ENCODE measurements around the gene APLNR. TPM values are rescaled to one million over a fixed set of nuclear protein-coding genes. Genes with fewer than 3 reads are reported as not detected.
"Not testable (repeated sequence)": the region's sequence is repeated elsewhere in the genome, so short reads cannot be mapped to it uniquely, and the experiment has no call there.

The APLNR gene
- total RNA-seq = not detected

DNA sequence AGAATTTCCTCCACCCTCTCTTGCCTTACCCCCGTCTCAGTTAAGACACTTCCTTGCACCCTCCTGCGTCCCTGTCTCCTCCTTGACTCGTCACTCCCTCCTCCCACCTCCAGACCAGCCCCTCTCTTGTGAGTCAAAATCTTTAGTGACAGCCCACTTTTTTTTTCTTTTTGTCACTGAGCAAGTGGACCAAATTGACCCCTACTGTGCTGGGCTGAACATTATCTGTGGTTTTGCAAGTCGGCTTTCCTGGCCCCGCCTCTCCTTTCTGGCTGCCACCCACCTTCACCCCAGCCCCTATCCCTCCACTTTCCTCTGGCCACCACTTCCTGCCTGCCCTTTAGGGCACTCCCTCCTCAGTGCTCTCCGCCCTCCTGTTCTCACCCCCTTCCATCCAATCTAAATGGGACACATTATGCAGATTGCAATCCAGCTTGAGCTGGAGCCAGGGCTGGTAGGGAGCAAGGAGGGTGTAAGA lies at the start of gene APLNR:
Gene APLNR (minus strand): TSS at position 47 of the 478 bp plus-strand sequence. CDS start 246 bp downstream, outside the sequence.
- Histone ChIP-seq H3K4me3 (ENCODE audit: low read length) (no peak within 1 kb of the TSS), H3K27me3 (ENCODE audit: insufficient read depth, low read length) (peaks cover 29% of the 10 kb centered on the region), H3K9me3 (ENCODE audit: low read depth, low read length) (no peaks in the 10 kb centered on the region), H3K4me1 (ENCODE audit: insufficient read depth, low read length) (no peaks in the 10 kb centered on the region)

DNA sequence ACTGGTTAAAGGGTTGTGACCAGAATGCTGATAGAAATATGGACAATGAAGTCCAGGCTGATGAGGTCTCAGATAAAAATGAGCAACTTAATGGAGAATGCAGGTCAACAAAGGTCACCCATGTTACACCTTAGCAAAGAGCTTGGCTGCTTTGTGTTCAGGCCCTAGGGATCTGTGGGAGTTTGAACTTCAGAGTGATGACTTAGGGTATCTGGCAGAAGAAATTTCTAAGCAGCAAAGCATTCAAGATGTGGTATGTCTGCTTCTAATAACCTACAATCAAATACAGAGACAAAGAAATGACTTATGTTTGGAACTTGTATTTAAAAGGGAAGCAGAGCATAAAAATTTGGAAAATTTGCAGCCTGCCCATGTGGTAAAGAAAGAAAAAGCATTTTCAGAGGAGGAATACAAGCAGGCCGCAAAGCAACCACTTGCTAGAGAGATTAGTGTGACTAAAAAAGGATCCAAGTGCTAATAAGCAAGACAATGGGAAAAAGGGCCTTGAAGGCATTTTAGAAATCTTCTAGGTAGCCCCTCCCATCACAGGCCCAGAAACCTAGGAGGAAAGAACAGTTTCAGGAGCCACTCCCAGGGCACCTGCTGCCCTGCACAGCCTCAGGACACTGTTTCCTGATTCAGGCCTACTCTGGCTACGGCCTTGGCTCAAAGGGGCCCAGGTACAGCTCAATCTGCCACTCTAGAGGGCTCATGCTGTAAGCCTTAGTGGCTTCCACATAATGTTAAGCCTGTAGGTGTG lies 46.4 kb upstream of the APLNR start:
- Histone ChIP-seq H3K4me3 (ENCODE audit: low read length) (no peak overlapping the region), H3K27me3 (ENCODE audit: insufficient read depth, low read length) (no peaks in the 10 kb centered on the region), H3K4me1 (ENCODE audit: insufficient read depth, low read length) (no peaks in the 10 kb centered on the region), H3K9me3 (ENCODE audit: low read depth, low read length) (no peaks in the 10 kb centered on the region)

DNA sequence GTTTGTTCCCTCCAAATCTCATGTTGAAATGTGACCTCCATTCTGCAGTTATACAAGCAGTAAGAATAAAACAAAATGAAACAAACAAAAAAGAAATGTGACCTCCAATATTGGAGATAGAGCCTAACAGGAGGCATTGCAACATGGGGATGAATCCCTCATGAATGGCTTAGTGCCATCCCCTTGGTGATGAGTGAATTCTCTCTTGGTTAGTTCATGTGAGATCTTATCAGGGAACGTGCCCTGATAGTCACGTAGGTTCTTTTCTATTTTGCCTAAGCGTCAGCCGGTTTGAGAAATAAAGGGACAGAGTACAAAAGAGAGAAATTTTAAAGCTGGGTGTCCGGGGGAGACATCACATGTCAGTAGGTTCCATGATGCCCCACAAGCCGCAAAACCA lies 44.5 kb upstream of the APLNR start:
- not testable (repeated sequence) for H3K27me3 ChIP-seq (ENCODE audit: insufficient read depth, low read length); H3K4me3 ChIP-seq (ENCODE audit: low read length); H3K9me3 ChIP-seq (ENCODE audit: low read depth, low read length)
- H3K4me1 ChIP-seq (ENCODE audit: insufficient read depth, low read length) = peaks cover 10% of the 10 kb centered on the region

- peaks cover 10% of the 10 kb centered on the region for H3K4me1 ChIP-seq (ENCODE audit: insufficient read depth, low read length)
These were observed 42.1 kb upstream of the APLNR start for GRCh38 chr11:57279116-57279515.

GRCh38 chr11:57278721-57279095 lies 41.7 kb upstream of the APLNR start:
- Histone ChIP-seq H3K4me3 (ENCODE audit: low read length) (no peak overlapping the region), H3K4me1 (ENCODE audit: insufficient read depth, low read length) (peaks cover 10% of the 10 kb centered on the region), H3K9me3 (ENCODE audit: low read depth, low read length) (no peaks in the 10 kb centered on the region), H3K27me3 (ENCODE audit: insufficient read depth, low read length) (peaks cover 7% of the 10 kb centered on the region)

More at GRCh38 chr11:57279116-57279515, 42.1 kb upstream of the APLNR start:
- no peak overlapping the region for H3K4me3 ChIP-seq (ENCODE audit: low read length)
- H3K9me3 ChIP-seq (ENCODE audit: low read depth, low read length) = no peaks in the 10 kb centered on the region
- H3K27me3 ChIP-seq (ENCODE audit: insufficient read depth, low read length) = peaks cover 7% of the 10 kb centered on the region

- Histone ChIP-seq H3K27me3 (ENCODE audit: insufficient read depth, low read length) (peaks cover 7% of the 10 kb centered on the region), H3K4me1 (ENCODE audit: insufficient read depth, low read length) (peaks cover 10% of the 10 kb centered on the region), H3K4me3 (ENCODE audit: low read length) (no peak overlapping the region), H3K9me3 (ENCODE audit: low read depth, low read length) (no peaks in the 10 kb centered on the region)
These were observed 41.0 kb upstream of the APLNR start for GRCh38 chr11:57277845-57278720.

- peaks cover 10% of the 10 kb centered on the region for H3K4me1 ChIP-seq (ENCODE audit: insufficient read depth, low read length)
- H3K4me3 ChIP-seq (ENCODE audit: low read length) = no peak overlapping the region
- H3K27me3 ChIP-seq (ENCODE audit: insufficient read depth, low read length) = peaks cover 7% of the 10 kb centered on the region
- no peaks in the 10 kb centered on the region for H3K9me3 ChIP-seq (ENCODE audit: low read depth, low read length)
These were observed 40.1 kb upstream of the APLNR start for GRCh38 chr11:57276971-57277675.

- H3K9me3 ChIP-seq (ENCODE audit: low read depth, low read length) = no peaks in the 10 kb centered on the region
- H3K4me3 ChIP-seq (ENCODE audit: low read length) = no peak overlapping the region
- H3K27me3 ChIP-seq (ENCODE audit: insufficient read depth, low read length) = peaks cover 7% of the 10 kb centered on the region
- peaks cover 10% of the 10 kb centered on the region for H3K4me1 ChIP-seq (ENCODE audit: insufficient read depth, low read length)
These were observed 39.3 kb upstream of the APLNR start for GRCh38 chr11:57276169-57276970.

- no peaks in the 10 kb centered on the region for H3K9me3 ChIP-seq (ENCODE audit: low read depth, low read length)
- peaks cover 7% of the 10 kb centered on the region for H3K27me3 ChIP-seq (ENCODE audit: insufficient read depth, low read length)
These were observed 38.5 kb upstream of the APLNR start for GRCh38 chr11:57275582-57275981.

GRCh38 chr11:57274904-57275498 lies 38.0 kb upstream of the APLNR start:
- Histone ChIP-seq H3K4me1 (ENCODE audit: insufficient read depth, low read length) (peaks cover 10% of the 10 kb centered on the region), H3K4me3 (ENCODE audit: low read length) (no peak overlapping the region), H3K27me3 (ENCODE audit: insufficient read depth, low read length) (peaks cover 7% of the 10 kb centered on the region), H3K9me3 (ENCODE audit: low read depth, low read length) (no peaks in the 10 kb centered on the region)

More at GRCh38 chr11:57275582-57275981, 38.5 kb upstream of the APLNR start:
- Histone ChIP-seq H3K4me1 (ENCODE audit: insufficient read depth, low read length) (peaks cover 10% of the 10 kb centered on the region), H3K4me3 (ENCODE audit: low read length) (no peak overlapping the region)

DNA sequence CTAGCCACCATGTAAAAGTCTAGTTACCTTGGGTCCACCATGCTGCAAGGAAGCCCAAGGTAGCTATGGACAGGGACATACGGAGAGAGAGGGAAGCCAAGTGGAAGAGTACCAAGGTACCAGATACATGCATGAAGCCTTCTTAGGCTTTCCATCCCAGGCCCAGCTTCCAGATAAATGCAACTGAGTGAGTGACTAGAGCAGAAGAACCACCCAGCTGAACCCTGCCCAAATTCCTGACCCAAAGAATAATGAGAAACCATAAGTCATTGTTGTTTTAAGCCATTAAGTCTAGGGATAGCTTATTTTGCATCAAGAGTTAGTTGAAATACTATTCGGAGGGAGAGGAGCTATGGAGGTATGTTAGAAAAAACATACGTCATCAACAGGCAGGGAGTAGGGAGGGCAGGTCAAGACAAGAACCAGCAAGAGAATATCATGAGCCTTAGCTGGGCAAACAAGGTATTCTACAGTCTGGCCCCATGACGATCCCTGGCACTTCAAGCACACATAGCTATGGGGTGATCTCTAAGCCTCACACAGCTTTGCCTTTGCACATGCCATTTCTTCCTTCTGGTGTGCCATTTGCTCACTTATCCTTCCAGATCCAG lies 36.5 kb upstream of the APLNR start:
- peaks cover 7% of the 10 kb centered on the region for H3K27me3 ChIP-seq (ENCODE audit: insufficient read depth, low read length)
- H3K4me1 ChIP-seq (ENCODE audit: insufficient read depth, low read length) = peaks cover 10% of the 10 kb centered on the region
- H3K4me3 ChIP-seq (ENCODE audit: low read length) = no peak overlapping the region
- H3K9me3 ChIP-seq (ENCODE audit: low read depth, low read length) = no peaks in the 10 kb centered on the region

GRCh38 chr11:57269571-57270021 lies 32.5 kb upstream of the APLNR start:
- Histone ChIP-seq H3K4me1 (ENCODE audit: insufficient read depth, low read length) (no peaks in the 10 kb centered on the region), H3K4me3 (ENCODE audit: low read length) (no peak overlapping the region), H3K9me3 (ENCODE audit: low read depth, low read length) (peaks cover 8% of the 10 kb centered on the region), H3K27me3 (ENCODE audit: insufficient read depth, low read length) (no peaks in the 10 kb centered on the region)

DNA sequence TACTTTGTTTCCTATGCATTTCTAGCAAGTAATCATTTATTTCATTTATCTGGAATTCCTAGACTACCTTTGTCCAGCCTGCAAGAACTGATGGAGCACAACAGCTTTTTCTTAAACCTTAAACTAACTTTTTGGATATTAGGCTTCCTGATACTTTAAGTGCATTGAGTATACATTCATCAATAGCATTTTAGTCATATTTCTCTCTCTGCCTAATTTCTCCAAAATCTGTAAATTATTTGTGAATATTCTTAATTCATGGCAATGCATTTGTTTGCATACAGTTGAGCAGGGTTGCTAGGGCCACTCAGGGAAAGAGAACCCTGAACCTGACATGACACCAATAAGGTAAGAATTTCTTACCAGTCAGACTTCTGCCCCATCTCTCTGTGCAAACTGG lies 29.1 kb upstream of the APLNR start:
- H3K4me3 ChIP-seq (ENCODE audit: low read length) = no peak overlapping the region
- no peaks in the 10 kb centered on the region for H3K27me3 ChIP-seq (ENCODE audit: insufficient read depth, low read length)
- H3K4me1 ChIP-seq (ENCODE audit: insufficient read depth, low read length) = no peaks in the 10 kb centered on the region
- H3K9me3 ChIP-seq (ENCODE audit: low read depth, low read length) = peaks cover 8% of the 10 kb centered on the region

Data from mononuclear cell (primary cell).